NCI-H2171 treated with DMSO at 0.1 percent for 48 hours (cell line): ENCODE results near the gene RGL3.
"Not testable (repeated sequence)": the region's sequence is repeated elsewhere in the genome, so short reads cannot be mapped to it uniquely, and the experiment has no call there.

Source experiments
- DNase-seq: peaks from one replicate; lab custom pipeline; 2025; lab: John Stamatoyannopoulos, UW

RGL3 gene

GRCh38 chr19:11361771-11362731, 57.1 kb downstream of the RGL3 start:
- no peak for DNase-seq

GRCh38 chr19:11361037-11361770, 57.9 kb downstream of the RGL3 start:
- DNase-seq, result no peak

GRCh38 chr19:11359421-11359820, 59.7 kb downstream of the RGL3 start:
- DNase-seq, result no peak

- peak; percentile 40 for DNase-seq
Measured at GRCh38 chr19:11356676-11357550, 62.2 kb downstream of the RGL3 start.

GRCh38 chr19:11356074-11356397, 63.1 kb downstream of the RGL3 start:
- no peak for DNase-seq

GRCh38 chr19:11355160-11356073, 63.7 kb downstream of the RGL3 start, which contains the start of gene PLPPR2:
TSS of gene PLPPR2 (plus strand) at chr19:11355432. CDS start at chr19:11357674, 2,242 bp downstream.
- peak; percentile 81 for DNase-seq

- not testable (repeated sequence) for DNase-seq
Measured at GRCh38 chr19:11354102-11354501, 65.0 kb downstream of the RGL3 start.

GRCh38 chr19:11349171-11349570, 69.9 kb downstream of the RGL3 start:
- DNase-seq, result no peak

- DNase-seq, result peak; percentile 68
Measured at GRCh38 chr19:11347546-11348039, 71.5 kb downstream of the RGL3 start.

GRCh38 chr19:11346104-11346940, 72.8 kb downstream of the RGL3 start, which contains the start of the genes CCDC159 and TMEM205:
TSS of gene CCDC159 (plus strand) at chr19:11346519. CDS start at chr19:11346607, 88 bp downstream.
TSS of gene TMEM205 (minus strand) at chr19:11346268. CDS start at chr19:11345619, 649 bp downstream.
- peak; percentile 99 for DNase-seq

GRCh38 chr19:11345122-11345803, 73.9 kb downstream of the RGL3 start:
- no peak for DNase-seq
